Measurements from ENCODE around the gene SLCO3A1.

SLCO3A1 gene

DNA sequence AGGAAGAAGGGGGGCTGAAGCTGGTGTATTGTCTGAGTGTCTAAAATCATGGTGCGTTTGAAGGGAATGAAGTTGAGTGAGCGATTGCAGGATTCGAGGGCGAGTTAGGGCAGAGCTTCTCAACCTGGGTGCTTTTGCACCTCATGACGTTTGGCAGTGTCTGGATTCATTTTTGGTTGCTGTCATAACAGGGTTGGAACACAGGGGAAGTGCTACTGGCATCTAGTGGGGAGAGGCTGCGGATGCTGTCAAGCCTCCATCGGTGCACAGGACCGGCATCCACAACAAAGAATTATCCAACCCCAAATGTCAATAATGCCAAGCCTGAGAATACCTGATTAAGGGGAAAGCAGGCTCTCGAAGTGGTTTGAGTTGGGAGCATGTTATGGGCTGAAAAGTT lies 120.0 kb downstream of the SLCO3A1 start:
- no peak for DNase-seq

DNA sequence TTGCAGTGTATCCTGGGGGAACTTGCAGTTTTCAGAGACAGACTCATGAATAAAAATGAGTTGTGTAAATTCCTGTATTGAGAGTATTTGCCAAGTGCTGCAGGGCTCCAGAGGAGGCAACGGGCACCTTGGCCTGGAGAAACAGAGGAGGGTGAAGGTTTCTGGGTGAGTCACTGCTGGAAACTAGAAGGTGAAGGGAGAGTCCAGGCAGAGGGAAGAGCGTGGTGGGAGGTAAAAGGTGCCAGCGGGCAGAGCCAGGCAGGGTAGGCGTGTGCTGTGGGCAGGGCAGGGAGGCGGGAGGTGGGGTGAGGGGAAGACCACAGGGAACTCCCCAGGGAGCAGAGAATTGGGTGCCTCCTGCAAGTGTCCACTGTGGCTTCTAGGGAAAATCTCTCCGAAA lies 120.8 kb downstream of the SLCO3A1 start:
- no peak for DNase-seq

DNA sequence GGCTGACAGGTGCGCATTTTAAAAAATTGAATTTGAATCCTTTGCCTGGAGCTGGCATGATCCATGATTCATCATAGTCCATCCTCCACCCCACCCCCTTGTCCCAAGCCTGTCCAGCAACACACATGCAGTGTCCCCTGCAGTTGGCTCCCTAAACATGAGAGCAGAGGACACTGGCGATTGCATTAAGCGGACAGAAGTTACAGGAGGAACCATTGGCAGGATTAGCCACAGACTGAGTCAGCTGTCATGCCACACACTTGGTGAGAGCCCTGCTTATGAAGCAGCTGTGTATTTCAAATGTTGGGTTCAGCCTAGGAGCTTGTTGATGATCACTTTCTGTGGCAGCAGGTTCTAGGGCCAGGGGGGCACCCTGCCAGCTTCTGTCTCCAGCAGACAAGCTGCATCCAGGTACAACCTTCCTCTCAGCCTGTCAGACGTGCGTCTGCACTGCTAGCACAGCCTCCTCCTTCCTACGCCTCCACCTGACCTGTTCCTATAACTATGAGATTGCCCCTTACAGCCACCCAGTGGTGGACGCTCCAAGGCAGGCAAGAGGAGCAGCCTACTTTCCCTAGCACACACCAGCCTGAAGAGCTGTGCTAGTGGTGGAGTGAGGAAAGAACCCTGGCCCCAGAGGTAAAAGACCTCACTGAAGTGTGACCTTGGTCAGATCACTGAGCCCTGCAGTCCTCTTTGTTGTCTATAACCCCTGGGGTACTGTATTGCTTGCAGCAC lies 121.9 kb downstream of the SLCO3A1 start:
- peak; percentile 11 for DNase-seq

DNA sequence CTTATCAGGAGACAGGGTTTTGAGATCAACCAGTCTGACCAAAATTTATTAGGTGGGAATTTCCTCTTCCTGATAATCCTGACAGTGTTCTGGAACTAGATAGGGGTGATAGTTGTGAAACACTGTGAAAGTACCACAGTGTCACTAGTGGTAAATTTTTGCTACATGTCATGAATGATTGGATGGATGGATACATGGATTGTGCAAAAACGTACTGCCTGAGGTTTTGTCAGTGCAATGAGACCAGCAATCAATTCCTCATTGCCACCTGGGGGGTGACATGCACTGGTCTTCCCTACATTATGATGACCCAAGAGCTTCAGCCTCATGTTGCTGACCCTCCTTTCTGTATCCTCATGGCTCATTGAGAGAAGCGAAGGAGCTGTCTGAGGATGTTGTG lies 123.5 kb downstream of the SLCO3A1 start:
- peak; percentile 12 for DNase-seq

DNA sequence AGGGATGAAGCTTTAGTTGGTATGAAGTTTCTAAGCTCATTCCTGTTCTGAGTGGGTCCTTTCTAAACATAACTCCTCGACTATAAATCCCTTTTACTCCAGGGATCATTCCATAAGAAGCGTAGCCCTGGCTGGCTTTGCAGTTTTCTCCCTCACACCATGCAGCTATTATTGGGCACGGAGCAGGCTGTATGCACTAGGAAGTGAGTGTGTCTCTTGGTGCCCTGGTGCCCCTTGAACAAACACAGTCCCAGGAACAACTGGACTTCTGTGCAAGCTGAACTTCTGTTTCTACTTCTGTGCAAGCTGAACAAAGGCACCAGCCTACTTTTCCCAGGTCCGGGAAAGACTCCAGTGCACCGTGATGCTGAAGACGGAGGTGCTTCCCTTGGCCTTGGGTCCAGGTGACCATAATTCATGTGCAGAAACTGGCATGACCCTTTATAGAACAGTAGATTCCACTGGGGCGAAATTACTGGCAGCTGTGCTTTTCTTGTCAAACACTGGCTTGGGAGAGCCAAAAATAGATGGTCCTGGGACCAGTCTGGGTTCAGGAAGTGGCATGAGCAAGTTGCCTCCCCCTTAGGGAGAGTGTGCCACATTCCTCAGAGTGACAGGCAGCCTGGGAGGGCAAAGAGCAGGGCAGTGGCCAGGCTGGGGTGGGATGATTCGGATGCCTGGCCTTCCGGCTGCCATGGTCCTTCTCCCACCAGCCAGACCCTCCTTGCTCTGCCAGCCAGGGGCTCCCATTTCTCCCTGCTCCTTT lies 127.2 kb downstream of the SLCO3A1 start:
- no peak for DNase-seq

DNA sequence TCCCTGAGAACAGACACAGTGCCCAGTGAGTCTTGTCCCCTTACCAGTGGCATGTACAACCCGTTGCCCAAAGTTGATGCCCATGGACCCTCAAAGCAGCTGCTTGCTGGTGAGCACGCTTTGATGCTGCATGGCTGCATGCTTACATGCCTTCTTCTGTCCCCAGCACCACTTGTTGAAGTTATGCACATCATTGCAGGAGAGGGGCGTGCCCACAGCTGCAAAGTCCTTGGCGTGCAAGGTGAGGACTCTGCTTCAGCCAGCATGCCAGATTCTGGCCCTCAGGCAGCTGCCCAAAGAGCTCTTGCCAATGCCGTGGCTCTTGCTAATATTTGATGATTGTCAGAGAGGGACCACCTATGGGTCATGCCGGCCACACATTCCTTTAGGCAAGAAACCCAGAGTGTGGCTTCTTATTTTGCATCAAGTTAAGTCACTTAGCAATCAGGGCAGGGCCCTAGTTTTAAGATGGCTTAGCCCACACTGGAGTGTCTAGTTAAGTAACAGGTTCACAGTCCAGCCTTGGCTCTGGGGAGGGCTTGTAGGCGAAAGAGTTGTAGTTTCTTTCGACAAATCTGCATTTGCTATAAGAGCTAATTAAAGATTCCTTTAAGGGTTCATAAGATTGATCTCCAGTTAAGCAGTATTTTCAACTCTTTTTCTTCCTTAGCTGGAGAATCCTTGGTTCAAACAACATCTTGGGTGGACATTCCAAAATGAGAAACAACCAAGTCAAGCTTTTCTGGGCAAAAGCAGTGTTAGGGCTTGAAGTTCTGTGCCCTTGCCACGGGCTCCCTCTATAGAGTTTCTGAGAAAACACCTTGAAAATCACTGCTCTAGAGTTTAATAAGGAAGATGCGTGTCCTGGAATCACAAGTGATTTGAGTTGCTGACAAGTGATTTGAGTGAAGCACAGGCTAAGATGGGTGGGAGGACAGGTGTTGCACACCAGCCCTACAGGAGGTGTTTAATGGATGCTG lies 128.6 kb downstream of the SLCO3A1 start:
- DNase-seq: no peak

DNA sequence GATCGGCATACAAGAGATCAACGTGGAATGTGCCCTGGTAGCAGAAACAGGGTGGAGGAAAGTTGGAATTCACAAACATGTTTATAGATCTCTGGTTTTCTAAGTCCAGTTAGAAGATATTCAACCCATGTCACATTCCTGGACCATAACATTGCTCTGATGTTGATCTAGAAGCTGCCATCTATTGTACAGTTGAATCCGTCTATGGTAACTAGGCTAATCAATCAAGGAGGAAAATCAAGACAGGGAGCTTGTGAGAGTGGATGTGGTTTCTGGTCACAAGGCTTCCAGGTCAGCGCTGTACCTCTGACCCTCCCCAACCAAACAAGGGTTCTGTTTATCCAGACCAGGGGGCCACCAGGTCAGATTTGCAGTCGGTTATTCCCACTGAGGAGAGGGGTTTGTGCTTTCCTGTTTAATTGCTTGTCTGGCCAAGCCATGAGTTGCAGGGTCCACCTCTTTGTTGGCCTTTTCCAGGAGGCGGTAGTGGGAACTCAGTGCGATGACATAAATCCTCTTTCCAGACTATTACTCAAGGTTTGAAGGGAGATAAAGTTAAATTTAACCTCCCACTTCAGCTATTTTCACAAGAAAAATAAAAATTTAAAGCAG lies 130.3 kb downstream of the SLCO3A1 start:
- no peak for DNase-seq

DNA sequence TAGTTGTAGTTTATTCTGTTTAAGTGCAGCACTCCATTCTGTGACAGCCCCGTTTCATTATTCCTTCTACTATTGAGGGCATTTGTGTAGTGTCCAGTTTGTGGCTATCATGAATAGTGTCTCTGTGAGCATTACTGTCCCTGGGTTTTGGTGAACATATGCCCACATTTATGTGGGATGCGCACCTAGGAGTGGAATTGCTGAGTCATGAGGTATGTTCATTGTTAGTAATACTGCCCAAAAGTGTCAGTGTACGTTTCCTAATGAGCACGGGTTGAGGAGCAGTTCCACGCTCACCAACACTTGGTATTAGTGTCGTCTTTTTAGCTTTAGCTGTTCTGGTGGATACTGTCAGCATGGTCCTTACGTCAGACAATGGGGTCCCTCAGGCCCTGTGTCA lies 131.8 kb downstream of the SLCO3A1 start:
- DNase-seq: no peak

DNA sequence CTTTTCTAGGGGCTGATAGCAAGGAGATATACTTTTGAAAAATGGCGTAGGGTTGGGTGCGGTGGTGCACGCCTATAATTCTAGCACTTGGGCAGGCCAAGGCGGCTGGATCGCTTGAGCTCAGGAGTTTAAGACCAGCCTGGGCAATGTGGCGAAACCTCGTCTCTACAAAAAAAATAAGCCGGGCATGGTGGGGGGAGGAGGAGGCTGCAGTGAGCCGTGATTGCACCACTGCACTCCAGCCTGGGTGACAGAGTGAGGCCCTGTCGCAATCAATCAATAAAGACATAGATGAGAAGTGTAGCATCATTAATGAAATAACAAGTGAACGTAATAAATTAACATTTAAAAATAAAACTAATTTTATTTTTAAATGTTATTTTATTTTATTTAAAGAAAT lies 134.6 kb downstream of the SLCO3A1 start:
- DNase-seq: no peak

DNA sequence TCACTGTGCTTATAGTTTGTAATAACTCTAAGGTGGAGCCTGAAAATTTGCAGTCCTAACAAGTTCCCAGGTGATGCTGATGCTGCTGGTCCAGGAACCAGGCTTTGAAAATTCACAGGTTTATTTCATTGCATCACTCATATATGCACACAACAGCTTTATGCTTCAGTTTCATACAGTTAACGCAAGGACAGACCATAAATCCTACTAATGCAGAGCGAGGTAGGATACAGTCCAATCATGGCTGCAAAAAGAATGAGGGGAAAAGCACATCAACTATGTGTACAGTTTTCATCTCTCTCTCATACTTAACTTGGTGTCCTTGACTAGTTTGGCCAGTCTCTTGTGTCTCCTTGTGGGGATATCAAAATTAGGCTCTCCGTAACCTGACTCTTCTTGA lies 135.1 kb downstream of the SLCO3A1 start:
- no peak for DNase-seq

DNA sequence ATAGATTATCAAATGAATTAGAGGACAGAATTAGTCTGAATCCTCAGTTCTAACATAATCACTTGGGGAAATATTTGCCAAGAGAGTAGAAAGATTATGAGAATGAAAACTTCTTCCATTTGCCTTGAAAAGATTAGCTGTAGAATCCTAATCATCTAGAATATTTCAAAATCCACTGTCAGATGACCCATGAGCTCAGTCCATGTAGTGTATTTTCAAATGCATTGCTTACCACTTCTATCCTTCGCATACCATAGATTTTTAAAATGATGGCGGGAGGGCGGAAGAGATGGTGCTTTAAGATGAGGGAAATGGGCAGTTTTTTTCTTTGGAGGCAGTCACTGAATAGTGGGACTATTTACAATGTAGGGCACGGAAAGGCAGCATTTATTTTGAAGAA lies 136.3 kb downstream of the SLCO3A1 start:
- no peak for DNase-seq

DNA sequence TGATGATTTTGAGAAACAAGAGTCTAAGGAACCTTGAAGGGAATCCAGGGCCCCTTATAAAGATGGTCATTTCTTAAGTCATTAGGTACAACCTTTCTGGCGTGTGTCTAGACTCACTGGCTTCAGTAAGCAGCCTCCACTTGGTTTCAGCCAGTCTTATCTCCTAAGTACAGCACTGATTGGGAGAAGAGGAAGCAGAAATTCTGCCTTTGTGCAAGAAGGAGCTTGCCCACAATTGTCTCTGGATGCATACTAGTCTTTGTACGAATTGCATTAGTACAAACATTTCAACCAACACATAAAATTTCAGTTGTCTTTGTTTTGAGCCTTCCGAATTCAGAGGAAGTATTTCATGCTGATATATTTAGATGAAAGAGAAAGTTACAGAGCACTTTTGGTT lies 139.4 kb downstream of the SLCO3A1 start:
- DNase-seq: peak; percentile 37

DNA sequence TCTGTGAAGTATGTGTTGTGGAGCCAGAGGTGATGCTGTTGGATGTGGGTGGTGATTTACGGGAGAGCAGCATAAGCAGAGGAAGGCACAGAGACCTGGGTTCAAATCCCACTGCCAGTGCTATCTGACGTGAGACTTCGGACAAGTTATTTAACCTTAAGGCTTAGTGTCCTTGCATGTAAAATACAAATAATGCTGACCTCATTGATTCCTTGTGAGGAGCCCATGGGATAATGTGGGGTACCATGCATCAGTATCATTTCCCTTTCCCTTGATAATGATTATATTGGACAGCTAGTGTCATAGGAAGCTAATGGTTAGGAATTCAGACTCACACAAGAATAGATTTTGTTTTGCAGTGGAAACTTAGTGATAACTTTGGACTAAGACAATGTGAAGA lies 141.6 kb downstream of the SLCO3A1 start:
- DNase-seq: no peak

DNA sequence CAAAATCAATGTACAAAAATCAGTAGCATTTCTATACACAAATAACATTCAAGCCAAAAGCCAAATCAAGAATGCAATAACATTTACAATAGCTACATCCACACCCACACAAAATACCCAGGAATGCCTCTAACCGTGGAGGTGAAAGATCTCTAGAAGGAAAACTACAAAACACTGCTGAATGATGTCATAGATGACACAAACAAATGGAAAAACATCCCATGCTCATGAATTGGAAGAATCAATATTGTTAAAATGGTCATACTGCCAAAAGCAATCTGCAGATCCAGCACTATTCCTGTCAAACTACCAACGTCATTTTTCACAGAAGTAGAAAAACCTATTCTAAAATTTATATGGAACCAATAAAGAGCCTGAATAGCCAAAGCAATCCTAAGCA lies 143.7 kb downstream of the SLCO3A1 start:
- no peak for DNase-seq

DNA sequence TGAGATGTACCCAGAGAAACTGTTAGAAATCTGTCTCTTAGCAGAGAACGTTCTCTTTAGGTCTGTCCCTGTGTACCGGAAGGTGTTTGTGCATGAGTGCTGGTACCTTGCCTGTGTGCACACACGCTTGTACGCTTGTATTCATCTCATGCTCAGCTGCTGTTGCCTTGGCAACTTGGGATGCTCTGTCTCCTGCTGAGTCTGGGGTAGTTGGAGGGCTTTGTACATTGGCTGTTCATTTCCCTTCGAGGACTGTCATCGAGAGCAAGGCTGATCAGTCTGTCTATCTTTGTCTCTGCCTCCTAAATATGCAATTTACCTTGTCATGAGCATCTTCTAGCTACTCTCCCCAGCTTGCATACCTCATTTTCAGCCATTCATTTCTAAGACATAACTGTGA lies 147.2 kb downstream of the SLCO3A1 start:
- DNase-seq: no peak

DNA sequence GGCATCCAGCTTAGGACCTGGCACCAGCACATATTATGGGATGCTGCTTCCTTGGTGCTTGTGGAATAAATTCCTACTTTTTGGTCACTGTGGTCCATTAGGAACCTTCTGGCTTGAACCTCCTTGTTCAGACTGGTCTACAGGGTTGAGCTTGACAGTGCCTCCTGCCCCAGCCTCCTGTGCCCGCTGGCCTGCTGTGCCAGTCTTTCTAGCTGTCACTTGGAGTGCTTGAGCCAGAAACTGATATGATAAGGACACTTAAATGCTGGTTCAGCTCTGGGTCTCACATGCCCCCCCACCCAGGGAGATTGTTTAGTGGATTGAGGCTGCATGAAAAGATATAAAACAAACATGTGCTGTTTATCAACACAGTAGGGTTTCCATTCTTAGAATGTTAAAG lies 147.8 kb downstream of the SLCO3A1 start:
- no peak for DNase-seq

DNA sequence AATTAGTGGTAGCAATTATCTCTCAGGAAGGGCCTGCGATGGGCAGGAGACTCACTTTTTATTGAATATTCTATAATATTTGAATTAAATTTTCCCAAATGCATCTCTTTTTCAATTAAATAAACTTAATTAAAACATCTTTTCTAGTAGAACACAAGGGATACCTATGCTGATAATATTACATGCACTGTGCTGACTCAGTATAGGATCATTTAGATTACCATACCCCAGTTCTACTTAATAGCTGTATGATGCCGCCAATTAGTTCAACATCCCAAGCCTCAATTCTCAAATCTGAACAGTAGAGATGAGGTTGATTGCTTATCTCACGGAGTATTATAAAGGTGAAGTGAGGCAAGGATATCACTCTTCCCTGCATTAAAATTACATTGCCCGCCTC lies 149.2 kb downstream of the SLCO3A1 start:
- no peak for DNase-seq

DNA sequence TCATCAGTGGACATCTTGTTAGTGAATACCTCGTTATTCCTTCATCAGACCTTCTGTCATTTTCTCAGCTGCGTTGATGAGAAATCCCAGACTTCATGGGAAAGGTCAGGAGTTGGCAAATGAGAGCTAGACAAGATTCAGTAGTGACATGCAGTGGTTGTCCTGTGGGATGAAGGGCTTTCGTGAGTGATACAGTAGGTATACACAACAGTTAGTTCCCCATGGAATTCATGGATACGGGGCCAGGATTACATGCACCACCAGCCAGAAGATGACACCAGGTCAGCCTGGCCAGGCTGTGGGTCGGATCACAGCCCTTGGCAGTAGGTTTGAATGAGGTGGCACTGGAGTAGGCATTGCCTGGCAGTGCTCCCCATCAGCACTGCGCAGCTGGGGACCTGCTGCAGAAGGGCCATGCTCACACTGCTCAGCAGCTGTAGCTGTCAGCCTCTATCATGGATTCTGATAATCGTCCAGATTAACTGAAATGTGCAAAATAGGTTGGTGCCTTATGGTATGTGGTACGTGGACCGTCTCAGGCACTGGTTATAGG lies 150.1 kb downstream of the SLCO3A1 start:
- DNase-seq: no peak

DNA sequence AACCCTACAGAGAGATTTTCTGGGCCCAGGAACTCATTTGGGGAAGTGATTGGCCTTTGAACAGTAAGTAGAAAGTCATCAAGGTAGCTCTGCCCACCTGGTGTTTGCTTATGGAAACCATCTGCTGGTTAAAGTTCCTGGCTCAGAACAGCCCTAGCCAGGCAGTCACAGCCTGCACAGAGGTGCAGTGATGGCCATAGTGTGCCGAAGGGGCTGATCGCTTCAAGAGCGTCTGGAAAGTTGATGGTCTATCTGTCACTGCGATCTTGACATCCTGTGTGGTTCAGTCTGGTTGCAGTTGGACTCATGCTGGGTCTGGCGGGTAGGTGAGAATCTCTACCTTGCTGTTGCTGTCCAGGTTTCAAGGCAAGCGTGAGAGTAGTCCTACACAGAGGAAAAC lies 151.6 kb downstream of the SLCO3A1 start:
- DNase-seq: no peak

DNA sequence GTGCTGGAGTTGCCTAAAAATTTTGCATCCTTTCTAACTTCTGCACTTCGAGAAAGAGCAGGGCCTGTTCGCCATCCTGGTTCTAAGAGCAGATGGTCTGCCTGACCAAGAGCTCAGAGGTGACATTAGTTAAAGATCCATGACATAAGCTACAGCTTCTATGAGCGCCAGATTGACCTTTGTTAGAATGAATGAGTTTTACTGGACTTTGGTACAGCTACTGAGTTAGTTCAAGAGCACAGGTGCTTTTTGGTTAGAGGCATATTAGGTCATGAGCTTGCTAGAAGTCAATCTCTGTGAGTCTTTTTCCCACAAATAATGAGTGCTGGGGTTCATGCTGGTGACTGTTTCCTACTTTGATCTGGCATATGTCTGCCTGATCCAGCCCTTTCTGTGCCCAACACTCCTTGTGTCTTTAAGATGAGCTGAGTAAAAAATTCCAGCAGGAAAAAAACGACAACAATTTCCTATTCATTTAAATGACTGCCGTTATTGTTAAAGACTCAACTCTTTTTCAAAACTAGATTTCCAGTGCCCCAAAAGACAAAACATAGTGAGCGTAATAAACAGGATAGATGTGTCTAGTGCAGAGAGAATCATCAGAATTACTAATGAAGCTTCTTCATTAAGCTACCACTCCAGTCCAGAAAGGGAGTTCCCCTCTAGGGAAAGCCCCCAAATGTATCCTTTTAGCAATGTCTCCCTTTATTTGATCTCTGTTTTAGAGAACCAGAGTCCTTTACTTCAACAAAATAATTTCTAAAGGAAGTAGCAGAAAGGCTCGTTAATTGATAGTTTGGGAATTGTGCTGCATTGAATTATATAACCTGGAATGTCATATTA lies 152.9 kb downstream of the SLCO3A1 start:
- DNase-seq: no peak

DNA sequence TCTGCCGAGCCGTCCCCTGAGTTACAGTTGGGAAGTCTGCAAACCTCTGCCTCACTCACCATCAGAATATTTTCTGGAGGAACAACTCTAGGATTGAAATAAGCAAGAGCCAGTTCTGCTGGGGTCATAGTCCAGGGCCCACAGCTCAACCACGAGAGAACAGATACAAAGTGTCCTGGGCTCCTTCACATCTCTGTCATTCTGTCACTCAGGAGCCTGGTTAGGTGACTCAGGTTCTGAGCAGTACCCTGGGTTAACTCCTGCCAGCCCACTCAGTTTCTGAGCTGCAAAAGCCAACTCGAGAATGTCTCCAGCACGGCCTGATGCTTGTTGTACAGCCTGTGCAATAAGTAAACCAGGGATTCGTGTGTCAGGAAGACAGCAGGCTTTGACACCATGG lies 155.7 kb downstream of the SLCO3A1 start:
- DNase-seq: no peak
